ENCODE results near the gene CELF5. TPM values are rescaled to one million over a fixed set of nuclear protein-coding genes. Genes with fewer than 3 reads are reported as not detected.

CELF5 gene
- total RNA-seq, 1 experiment from 2014 or later: 1.2 TPM

DNA sequence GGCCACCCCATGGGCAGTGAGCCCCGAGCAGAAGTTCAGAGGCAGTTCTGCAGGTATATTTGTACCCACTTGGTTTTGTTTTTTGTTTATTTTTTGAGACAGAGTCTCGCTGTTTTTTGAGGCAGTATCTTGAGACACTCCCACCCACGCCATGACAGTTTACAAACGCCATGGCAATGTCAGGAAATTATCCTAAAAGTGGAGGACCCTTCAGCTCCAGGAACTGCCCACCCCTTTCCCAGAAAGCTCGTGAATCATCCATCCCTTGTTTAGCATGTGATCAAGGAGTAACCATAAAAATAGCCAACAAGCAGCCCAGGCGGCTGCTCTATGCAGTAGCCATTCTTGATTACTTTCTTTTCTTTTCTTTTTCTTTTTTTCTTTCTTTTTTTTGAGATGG is 41.0 kb downstream of the CELF5 start:
- ChIA-PET POLR2A (no interaction called here), CTCF (no interaction called here)
- Histone ChIP-seq H3K9me3 (ENCODE audit: control insufficient read depth, insufficient read depth, low read depth, low read length) (no peaks in the 10 kb centered on the region), H3K4me3 (ENCODE audit: low read depth in 2 of 2, low read length in 2 of 2) (no peak overlapping the region), H3K27me3 (ENCODE audit: control insufficient read depth, insufficient read depth, low read length) (no peaks in the 10 kb centered on the region; the same call in 1 of the 2 replicates), H3K36me3 (ENCODE audit: control insufficient read depth, insufficient read depth, low read length) (no peaks in the 10 kb centered on the region), H3K27ac (ENCODE audit: low read length) (no peak overlapping the region), H3K4me1 (ENCODE audit: control insufficient read depth, insufficient read depth, low read length) (no peaks in the 10 kb centered on the region)
- in situ Hi-C loops (cut with HindIII; ENCODE audit: low pct_unique_long_range_greater_than_20kb, low sequenced_read_pairs) (no loop called here), intact Hi-C loops (cut with micrococcal nuclease; ENCODE audit: unreplicated experiment) (no loop called here)
- BruUV-seq (replicated peaks): no TSS peak
- ATAC-seq (no peak), DNase-seq (ENCODE audit: low read depth, low spot score) (no peak)
- TF ChIP-seq TCF7L2 (IDR thresholded peaks at IDR 0.05; ENCODE audit: low read depth, low read length) (no peak), POLR2AphosphoS5 (IDR thresholded peaks at IDR 0.05; ENCODE audit: low read depth, low read length) (no peak), SIN3A (IDR thresholded peaks at IDR 0.05; ENCODE audit: borderline replicate concordance, insufficient read depth, low read depth, low read length) (no peak)
- TF ChIP-seq, protein P1, sequence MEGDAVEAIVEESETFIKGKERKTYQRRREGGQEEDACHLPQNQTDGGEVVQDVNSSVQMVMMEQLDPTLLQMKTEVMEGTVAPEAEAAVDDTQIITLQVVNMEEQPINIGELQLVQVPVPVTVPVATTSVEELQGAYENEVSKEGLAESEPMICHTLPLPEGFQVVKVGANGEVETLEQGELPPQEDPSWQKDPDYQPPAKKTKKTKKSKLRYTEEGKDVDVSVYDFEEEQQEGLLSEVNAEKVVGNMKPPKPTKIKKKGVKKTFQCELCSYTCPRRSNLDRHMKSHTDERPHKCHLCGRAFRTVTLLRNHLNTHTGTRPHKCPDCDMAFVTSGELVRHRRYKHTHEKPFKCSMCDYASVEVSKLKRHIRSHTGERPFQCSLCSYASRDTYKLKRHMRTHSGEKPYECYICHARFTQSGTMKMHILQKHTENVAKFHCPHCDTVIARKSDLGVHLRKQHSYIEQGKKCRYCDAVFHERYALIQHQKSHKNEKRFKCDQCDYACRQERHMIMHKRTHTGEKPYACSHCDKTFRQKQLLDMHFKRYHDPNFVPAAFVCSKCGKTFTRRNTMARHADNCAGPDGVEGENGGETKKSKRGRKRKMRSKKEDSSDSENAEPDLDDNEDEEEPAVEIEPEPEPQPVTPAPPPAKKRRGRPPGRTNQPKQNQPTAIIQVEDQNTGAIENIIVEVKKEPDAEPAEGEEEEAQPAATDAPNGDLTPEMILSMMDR (IDR thresholded peaks at IDR 0.05): no peak
- TF ChIP-seq, protein P2, sequence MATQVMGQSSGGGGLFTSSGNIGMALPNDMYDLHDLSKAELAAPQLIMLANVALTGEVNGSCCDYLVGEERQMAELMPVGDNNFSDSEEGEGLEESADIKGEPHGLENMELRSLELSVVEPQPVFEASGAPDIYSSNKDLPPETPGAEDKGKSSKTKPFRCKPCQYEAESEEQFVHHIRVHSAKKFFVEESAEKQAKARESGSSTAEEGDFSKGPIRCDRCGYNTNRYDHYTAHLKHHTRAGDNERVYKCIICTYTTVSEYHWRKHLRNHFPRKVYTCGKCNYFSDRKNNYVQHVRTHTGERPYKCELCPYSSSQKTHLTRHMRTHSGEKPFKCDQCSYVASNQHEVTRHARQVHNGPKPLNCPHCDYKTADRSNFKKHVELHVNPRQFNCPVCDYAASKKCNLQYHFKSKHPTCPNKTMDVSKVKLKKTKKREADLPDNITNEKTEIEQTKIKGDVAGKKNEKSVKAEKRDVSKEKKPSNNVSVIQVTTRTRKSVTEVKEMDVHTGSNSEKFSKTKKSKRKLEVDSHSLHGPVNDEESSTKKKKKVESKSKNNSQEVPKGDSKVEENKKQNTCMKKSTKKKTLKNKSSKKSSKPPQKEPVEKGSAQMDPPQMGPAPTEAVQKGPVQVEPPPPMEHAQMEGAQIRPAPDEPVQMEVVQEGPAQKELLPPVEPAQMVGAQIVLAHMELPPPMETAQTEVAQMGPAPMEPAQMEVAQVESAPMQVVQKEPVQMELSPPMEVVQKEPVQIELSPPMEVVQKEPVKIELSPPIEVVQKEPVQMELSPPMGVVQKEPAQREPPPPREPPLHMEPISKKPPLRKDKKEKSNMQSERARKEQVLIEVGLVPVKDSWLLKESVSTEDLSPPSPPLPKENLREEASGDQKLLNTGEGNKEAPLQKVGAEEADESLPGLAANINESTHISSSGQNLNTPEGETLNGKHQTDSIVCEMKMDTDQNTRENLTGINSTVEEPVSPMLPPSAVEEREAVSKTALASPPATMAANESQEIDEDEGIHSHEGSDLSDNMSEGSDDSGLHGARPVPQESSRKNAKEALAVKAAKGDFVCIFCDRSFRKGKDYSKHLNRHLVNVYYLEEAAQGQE (IDR thresholded peaks at IDR 0.05; ENCODE audit: insufficient read depth in 1 of 2, low read depth in 2 of 2, low read length in 1 of 2): no peak

DNA sequence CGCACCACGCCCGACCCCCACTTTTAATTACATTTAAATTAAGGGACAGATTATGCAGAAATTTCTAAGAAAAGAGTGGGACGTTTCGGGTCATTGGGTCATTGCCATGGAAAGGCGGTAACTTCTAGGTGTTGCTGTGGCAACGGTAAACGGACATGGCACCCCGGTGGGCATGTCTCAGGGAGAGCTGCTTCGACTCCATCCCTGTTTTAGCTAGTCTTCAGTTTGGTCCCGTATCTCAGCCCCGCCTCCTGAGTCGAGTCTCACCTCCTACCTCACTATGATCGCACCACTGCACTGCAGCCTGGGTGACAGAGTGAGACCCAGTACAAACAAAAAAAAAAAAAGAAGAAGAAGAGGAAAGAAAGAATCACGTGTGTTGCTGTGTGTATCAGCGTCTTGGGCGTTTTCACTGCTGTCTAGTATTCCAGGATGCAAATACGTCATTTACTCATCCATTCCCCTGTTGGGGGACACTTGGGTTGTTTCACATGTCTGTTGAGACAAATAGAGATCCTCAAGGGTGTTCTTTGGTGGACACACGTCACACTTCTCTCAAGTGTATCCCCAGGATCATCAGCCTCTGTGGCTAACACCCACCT is 41.7 kb downstream of the CELF5 start:
- ATAC-seq (no peak), DNase-seq (ENCODE audit: low read depth, low spot score) (no peak)
- Histone ChIP-seq H3K27me3 (ENCODE audit: control insufficient read depth, insufficient read depth, low read length) (no peaks in the 10 kb centered on the region; the same call in 1 of the 2 replicates), H3K4me3 (ENCODE audit: low read depth in 2 of 2, low read length in 2 of 2) (no peak overlapping the region), H3K4me1 (ENCODE audit: control insufficient read depth, insufficient read depth, low read length) (no peaks in the 10 kb centered on the region), H3K9me3 (ENCODE audit: control insufficient read depth, insufficient read depth, low read depth, low read length) (no peaks in the 10 kb centered on the region), H3K27ac (ENCODE audit: low read length) (no peak overlapping the region), H3K36me3 (ENCODE audit: control insufficient read depth, insufficient read depth, low read length) (no peaks in the 10 kb centered on the region)
- in situ Hi-C loops (cut with HindIII; ENCODE audit: low pct_unique_long_range_greater_than_20kb, low sequenced_read_pairs): no loop called here
- ChIA-PET POLR2A (interaction anchor here (0.5 kb wide), 1 partner anchor 9 kb away, joined by 4 read pairs; no protein-coding TSS in a partner anchor), CTCF (no interaction called here)
- intact Hi-C loops (cut with micrococcal nuclease; ENCODE audit: unreplicated experiment): no loop called here
- no TSS peak for BruUV-seq (replicated peaks)
- TF ChIP-seq, protein P2 (IDR thresholded peaks at IDR 0.05; ENCODE audit: insufficient read depth in 1 of 2, low read depth in 2 of 2, low read length in 1 of 2): no peak
- TF ChIP-seq SIN3A (IDR thresholded peaks at IDR 0.05; ENCODE audit: borderline replicate concordance, insufficient read depth, low read depth, low read length): no peak
- TF ChIP-seq TCF7L2 (IDR thresholded peaks at IDR 0.05; ENCODE audit: low read depth, low read length): no peak
